GM21825 (cell line): Measurements from ENCODE around the gene GNG7.
"Not testable (repeated sequence)": the region's sequence is repeated elsewhere in the genome, so short reads cannot be mapped to it uniquely, and the experiment has no call there.

ENCODE experiments used
- ATAC-seq: cut with Tn5 transposase; IDR thresholded peaks from one replicate; pipeline ENCODE4 v1.9.1; 2021; ENCODE audit warnings: mild to moderate bottlenecking, moderate library complexity; ENCODE audit not compliant: unreplicated experiment

Gene GNG7

DNA sequence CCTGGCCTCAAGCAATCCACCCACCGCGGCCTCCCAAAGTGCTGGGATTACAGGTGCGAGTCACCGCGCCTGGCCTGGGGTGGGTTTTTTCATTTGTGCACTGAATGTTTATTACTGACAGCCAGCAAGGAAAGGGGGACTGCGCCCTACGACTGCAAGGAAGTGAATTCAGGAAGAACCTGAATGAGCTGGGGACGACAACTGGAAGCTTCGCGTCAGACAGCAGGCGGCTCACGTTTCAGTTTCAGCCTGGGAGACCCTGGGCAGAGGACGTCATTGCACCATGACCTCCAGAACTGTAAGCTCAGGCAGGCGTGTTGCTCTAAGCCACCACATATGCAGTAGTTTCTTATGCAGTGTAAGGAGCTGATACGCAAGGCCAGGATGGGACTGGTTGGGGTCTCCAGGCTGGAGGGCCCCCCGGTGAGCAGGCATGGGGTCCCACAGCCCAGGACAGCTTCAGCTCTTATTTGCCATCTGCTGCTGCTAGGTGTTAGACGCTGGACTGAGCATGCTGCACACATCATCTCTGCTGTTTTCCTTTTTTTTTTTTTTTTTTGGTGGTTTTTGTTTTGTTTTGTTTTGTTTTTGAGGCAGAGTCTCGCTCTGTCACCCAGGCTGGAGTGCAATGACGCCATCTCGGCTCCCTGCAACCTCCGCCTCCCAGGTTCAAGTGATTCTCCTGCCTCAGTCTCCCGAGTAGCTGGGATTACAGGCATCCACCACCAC is 160.0 kb downstream of the GNG7 start:
- no peak for ATAC-seq

DNA sequence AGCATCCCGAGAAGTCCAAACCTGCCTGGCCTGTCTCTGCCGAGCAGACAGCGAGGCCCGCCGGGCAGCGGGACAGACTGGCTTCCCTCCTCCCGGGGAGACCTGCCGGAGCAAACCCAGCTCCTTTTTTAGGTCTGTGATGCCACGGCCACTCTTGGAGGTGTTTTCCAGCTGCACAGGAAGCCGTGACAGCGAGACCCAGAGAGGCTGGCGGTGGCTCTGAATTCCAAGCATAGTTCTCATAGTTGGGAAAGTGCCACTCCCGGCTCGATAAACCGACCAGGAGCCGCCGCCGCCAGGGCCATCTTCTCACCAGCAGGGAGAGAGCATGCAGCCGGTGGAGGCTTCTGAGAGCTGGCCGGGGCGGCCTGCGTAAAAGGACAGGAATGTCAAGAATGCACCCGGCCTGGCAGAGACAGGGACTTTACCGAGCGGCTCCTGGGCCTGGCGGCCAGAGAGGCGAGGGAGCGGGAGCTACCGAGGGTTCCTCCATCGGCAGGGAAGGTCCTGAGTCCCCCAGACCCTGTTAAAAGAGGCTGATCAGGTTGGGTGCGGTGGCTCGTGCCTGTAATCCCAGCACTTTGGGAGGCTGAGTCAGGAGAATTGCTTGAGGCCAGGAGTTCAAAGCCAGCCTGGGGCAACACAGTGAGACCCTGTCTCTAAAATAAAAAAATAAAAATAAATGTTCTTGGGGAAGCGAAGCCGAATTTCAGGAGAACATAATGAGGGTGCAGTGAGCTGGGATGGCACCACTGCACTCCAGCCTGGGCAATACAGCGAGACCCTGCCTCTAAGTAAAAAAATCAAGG is 161.6 kb downstream of the GNG7 start:
- no peak for ATAC-seq

DNA sequence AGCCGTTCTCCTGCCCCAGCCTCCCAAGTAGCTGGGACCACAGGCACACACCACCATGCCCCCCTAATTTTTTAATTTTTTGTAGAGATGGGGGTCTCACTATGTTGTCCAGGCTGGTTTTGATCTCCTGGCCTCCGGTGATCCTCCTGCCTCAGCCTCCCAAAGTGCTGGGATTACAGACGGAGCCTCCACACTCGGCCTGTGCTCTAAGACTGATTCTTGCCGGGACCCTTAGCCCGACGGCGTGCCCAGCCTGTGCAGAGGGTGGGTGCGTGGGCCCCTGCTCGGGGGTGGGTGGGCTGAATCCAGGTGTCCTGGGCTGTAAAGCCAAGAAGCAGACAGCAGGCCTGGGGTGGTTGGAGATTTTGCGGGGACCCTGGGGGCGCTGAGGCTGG is 162.2 kb downstream of the GNG7 start:
- ATAC-seq = no peak

DNA sequence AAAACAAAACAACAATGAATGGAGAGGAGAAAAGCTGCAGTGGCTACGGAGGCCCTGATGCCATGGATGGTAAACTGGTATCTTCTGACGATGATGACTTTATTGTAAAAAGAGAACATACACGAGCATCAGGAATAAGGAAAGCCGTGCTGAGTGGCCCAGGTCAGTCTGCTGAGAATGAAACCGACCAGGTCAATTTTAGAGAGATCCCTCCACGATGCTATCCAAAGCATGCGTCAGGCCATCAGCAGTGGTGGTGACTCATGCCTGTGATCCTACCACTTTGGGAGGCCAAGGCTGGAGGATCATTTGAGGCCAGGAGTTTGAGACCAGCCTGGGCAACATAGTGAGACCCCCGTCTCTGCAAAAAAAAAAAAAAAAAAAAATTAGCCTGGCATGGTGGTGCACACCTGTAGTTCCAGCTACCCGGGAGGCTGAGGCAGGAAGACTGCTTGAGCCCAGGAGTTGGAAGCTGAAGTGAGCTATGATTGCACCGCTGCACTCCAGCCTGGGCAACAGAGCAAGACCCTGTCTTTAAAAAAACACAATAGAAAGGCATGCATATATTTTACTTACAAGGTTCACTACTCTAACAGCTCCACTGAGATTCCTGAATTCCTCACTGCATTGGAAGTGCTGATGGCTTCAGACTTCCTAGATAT is 164.3 kb downstream of the GNG7 start:
- ATAC-seq = no peak

DNA sequence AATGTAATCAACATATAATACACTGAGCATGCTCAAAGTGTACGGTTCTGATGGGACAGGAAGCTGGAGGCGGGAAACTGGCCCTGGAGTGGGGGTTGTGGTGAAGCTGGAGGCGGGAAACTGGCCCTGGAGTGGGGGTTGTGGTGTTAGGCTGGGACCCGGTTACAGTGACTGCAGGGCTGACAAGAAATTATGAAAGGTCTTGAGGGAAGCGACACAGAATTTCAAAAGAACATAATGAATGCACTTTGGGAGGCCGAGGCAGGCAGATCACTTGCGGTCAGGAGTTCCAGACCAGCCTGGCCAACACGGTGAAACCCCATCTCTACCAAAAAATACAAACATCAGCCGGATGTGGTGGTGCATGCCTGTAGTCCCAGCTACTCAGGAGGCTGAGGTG is 164.9 kb downstream of the GNG7 start:
- not testable (repeated sequence) for ATAC-seq

DNA sequence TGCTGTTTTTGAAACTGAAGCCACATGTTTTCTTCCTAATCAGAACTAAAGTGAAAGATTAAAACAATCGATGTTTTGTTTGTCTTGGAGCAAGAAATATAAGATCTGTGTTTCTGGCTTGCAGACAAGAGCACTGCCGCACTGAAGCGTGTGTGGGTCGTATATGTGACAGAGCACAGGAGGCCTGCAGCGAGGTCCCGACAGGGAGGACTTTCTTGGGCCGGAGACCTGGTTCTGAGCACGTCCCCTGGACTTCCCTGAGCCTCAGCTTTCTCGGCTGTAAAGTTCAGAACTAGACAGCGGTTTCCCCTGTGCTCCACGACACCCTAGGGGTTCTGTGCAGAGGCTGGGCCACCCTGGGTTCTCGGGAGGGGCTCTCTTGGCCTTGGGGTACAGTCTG is 166.0 kb downstream of the GNG7 start:
- ATAC-seq = no peak

DNA sequence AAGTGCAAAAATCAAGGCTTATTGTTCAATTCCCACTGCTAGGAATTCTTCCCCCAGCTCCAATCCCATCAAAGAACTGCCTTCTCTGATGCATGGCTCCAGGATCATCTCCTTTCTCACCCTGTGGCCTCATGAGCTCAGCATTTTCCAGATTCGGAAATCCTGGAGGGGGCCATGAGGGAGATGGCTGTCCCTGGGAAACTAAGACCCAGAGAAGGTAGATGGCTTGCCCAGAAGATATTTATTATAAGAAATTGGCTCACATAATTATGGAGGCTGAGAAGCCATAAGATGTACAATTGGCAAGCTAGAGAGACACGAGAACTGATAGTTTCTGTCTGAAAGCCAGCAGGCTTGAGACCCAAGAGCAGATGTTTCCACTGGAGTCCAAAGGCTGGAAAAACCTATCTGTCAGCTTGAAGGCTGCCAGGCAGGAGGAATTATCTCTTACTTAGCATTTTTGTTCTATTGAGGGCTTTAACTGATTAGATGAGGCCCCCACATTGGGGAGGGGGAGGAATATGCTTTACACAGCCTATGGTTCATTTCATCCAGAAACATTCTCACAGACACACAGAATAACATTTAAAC is 168.0 kb downstream of the GNG7 start:
- ATAC-seq = no peak

DNA sequence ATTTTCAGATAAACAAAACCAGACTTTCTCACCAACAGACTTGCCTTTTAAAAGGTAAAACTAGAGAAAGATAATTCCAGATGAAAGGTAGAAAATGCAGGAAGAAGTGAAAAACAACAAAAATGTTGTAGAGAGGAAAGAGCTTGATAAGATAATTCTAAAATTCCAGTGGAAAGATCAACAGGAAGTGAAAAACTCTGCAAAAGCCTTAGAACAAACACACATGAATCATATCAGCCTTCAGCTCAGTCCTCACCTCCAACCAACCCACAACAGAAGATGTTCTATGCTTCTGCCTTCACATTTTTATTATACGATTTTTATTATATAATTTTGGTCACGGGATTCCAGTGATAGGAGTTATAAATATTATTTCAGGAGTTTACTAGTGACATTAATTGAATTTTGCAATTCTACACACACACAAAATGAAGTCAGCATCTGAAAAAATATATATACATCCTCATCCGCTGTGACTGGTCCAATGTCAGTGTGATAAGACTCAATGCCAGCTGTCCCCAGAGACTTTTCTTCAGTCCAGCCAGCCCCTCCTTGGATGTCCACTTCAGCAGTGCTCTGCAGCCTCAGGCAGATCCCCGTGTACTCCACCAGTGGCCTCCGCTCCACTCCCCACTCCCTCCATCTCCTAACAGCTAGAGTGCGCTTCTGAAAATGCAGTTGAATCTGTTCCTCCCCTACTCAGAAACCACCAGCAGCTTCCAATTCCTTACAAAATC is 168.6 kb downstream of the GNG7 start:
- ATAC-seq = no peak

DNA sequence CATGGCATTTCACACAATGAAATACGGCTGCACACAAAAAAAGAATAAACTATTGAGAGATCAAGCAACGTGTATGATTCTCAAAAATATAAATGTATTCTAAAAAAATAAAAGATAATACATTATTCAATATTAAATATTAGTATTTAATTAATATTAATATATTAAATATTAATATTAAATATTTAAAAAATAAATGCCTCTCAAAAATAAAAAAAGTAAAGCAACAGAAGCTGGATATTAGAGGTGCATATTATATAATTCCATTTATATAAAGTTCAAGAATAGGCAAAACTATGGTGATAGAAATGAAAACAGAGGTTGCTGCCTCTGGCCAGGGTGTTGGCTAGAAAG is 169.4 kb downstream of the GNG7 start:
- no peak for ATAC-seq

DNA sequence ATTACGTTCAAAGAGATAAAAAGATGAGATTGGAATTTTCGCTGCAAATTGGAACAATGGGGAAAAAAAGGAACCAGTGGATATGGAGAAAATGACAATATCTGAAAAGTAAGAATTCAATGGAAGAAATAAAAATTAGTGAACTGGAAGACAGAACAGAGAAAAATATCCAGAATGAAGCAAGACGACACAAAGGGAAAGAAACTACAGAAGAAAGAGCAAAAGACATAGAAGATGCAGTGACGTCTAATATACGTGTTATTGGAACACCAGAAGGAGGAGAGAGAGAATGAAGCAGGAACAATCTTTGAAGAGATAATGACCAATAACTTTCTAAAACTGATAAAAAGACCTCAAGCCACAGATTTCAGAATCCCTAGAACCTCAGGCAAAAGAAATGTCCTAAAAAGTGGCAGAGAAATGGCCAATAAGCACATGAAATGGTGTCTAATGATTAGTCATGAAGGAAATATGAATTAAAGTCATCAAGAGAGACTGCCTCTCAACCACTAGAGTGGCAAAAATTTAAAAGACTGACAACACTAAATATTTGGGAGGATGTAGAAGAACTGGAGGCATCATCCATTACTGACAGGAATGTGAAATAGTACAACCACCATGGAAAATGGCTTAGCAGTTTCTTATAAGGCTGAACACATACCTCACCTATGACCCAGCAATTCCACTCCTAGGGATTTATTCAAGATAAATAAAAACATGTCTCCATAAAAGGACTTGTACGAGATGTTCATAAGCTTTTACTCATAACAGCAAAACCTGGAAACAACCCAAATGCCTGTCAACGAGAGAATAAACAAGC is 170.0 kb downstream of the GNG7 start:
- no peak for ATAC-seq

DNA sequence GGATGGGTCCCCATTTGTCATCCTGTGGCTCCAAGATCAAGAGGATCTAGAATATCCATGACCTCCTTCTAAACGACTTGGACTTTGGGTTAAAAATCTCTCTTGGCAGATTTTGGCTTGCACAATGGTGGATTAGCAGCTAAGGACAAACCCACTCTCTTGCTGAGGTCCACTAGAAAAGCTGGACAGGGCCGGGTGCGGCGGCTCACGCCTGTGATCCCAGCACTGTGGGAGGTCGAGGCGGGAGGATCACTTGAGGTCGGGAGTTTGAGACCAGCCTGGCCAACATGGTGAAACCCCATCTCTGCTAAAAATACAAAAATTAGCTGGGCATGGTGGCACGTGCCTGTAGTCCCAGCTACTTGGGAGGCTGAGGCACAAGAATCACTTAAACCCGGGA is 172.6 kb downstream of the GNG7 start:
- ATAC-seq = not testable (repeated sequence)

DNA sequence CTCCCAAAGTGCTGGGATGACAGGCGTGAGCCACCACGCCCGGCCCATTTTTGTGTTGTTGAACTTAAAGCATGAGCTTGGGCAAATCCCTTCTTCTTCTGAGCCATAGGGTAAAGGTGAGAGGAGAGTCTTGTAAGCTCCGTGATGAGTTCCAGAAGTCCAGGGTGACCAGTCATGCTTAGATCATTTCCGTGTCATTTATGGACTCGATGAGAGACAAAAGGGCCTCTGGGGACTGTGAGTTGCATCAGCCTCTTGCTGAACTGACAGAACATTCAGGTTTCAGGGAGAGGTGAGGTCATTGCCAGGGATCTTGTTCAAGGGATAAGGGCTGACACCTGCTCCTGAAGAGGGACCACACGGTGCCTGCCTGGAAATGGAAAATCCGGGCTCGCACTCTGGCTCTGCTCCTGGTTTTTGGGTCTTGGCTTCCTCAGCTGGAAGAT is 173.0 kb downstream of the GNG7 start:
- no peak for ATAC-seq

DNA sequence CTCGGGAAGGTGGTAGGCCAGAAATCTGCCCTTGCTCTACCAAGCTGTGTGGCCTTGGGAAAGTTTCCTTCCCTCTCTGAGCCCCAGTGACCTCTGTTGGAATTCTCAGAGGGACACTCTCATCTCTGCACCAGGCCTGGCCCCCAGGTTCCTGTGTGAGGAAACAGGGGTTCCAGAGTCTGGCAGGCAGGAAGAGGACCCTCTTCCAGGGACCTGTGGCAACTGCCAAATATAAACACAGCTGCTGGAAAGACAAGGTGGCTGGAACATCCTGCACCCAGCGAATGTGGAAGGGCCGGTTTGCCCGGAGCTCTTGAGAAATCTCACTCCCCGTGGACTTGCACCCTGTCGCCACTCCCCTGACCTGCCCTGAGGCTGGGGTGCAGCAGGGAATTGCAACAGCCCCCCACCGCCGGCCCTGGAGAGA is 173.8 kb downstream of the GNG7 start:
- ATAC-seq = no peak

DNA sequence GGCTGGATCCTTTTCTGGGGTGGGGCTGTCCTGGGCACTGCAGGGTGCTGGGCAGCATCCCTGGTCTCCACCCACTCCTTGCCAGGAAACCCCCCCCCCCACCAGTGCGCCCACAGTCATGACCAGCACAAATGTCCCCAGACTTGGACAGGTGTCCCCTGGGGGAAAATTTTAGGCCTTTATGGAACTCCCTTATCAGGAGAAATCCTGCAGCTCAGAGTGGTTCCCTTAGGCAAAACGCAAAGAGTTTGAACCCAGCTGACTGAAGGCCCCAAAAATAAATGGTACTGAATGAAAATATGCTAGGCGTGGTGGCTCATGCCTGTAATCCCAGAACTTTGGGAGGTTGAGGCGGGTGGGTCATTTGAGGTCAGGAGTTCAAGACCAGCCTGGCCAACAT is 174.8 kb downstream of the GNG7 start:
- ATAC-seq = no peak

DNA sequence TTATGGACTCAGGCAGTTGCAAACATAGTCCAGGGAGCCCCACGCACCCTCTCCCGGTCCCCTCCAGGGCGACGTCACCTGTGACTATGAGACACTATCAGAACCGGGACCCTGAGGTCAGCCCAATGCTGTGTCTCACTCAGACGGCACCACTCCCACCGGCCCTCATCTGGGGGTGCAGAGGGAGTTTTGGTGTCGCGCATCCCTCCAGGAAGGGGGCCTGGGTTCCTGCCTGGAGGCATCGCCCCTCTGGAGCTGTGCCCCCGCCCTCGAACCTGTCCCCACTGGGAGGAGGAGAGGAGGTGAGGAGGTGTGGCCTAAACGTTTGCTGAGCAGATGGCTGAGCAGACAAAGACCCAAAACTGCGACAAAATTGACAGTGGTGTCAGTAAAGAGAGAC is 175.3 kb downstream of the GNG7 start:
- no peak for ATAC-seq

DNA sequence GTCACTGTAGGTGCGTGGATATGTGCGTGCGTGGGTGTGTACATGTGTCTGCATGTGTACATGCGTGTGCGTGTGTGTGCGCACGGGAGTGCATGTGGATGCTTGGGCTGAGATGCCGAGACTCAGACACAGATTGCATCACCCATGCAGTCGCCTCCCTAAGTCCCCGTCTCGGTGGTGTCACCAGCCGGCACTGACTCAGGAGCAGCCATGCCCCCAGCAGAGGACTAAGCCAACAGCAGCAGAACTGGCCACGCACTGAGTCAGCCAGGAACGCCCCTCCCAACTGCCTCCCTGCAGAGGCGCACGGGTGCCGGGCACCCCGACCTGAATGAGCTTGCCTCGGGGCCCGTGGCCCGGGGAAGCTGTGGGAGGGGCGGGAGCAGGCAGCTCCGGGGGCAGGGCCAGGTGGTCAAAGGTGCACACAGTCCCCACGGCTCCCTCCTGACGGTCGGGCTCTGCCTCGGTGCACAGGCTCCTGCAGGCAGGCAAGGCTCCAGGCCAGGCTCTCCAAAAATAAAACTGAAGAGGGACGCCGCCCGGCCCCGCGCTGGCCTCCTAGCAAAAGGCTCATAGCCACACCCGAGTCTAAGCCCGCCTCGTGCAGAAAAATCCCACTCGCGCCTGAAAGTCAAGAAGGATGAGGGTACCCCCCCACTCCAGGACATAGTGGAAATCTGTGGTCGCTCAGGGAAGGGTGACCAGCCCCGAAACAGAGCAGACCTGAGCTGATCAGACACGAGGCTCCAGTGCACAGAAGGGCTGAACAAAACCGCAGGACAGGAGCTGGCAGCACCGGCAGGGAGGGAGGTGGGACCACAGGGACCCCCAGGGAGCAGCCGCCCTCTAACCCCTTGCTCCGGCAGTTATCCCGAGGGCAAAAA is 177.4 kb downstream of the GNG7 start:
- ATAC-seq = no peak

DNA sequence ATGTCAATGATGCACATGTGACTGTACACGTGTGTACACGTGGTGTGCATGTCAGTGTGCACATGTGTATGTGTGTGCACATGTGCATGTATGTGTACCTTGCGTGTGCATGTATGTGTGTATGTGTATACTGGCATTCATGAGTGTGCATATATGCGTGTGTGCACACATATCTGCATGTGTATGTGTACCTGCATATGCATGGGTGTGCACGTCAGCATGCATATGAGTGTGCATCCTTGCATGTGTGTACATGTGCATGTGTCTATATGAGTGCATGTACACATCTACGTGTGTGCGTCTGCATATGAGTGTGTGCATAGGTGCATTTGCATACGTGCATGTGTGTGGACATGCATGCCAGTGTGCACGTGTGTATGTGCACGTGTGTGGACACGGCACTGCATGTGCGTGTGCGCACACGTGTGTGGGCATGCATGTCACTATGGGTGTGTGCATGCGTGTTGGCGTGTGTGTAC is 178.1 kb downstream of the GNG7 start:
- no peak for ATAC-seq

DNA sequence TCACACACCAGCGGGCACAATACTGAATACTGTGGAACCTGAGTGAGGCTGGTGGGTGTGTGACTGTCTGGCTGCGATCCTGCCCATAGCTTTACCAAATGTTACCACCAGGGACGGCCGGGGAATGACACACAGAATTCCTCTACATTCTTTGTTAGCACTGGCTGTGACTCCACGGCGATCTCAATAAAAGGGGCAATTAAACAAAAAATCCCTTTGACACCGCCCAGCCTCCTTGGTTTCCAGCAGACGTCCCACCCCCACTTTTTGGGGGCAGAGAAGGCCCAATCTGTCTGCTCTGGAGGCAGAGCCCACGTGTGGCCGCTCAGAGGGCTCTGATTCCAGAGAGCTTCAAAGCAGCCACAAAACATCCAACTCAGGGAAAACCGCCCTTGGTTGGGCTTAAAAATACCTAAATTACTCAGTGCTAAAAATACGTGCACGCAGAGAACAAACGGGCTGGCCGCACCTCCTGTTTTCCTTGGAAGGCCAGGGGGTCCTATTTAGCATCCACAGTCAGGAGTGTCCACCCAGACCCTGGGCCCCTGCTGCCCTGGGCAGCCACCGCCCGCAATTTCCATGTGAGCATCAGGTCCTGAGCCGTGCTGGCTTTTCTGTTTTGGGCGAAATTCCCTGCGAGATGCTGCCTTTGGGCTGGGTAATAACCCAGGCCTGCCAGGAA is 178.7 kb downstream of the GNG7 start:
- ATAC-seq = no peak
